ENCODE measurements around the gene GRB10.
"Not testable (repeated sequence)": the region's sequence is repeated elsewhere in the genome, so short reads cannot be mapped to it uniquely, and the experiment has no call there.

GRB10 gene

GRCh38 chr7:50607524-50608125 lies 175.1 kb downstream of the GRB10 start:
- no peak for DNase-seq (ENCODE audit: low read depth)

GRCh38 chr7:50605059-50605458 lies 177.6 kb downstream of the GRB10 start:
- DNase-seq (ENCODE audit: low read depth) = no peak

GRCh38 chr7:50603287-50603686 lies 179.4 kb downstream of the GRB10 start:
- DNase-seq (ENCODE audit: low read depth) = no peak

- no peak for DNase-seq (ENCODE audit: low read depth)
Measured at GRCh38 chr7:50599385-50599784, 183.3 kb downstream of the GRB10 start.

GRCh38 chr7:50598460-50599343 lies 184.0 kb downstream of the GRB10 start:
- DNase-seq (ENCODE audit: low read depth) = no peak

GRCh38 chr7:50596484-50596883 lies 186.2 kb downstream of the GRB10 start:
- no peak for DNase-seq (ENCODE audit: low read depth)

- no peak for DNase-seq (ENCODE audit: low read depth)
Measured at GRCh38 chr7:50595491-50596102, 187.1 kb downstream of the GRB10 start.

GRCh38 chr7:50594734-50595485 lies 187.8 kb downstream of the GRB10 start:
- no peak for DNase-seq (ENCODE audit: low read depth)

- DNase-seq (ENCODE audit: low read depth) = no peak
Measured at GRCh38 chr7:50594136-50594535, 188.6 kb downstream of the GRB10 start.

- no peak for DNase-seq (ENCODE audit: low read depth)
Measured at GRCh38 chr7:50592940-50593339, 189.8 kb downstream of the GRB10 start.

- DNase-seq (ENCODE audit: low read depth) = no peak
Measured at GRCh38 chr7:50591480-50592438, 190.9 kb downstream of the GRB10 start.

GRCh38 chr7:50591098-50591479 lies 191.6 kb downstream of the GRB10 start:
- DNase-seq (ENCODE audit: low read depth) = no peak

GRCh38 chr7:50590535-50590934 lies 192.2 kb downstream of the GRB10 start:
- DNase-seq (ENCODE audit: low read depth) = no peak

- no peak for DNase-seq (ENCODE audit: low read depth)
Measured at GRCh38 chr7:50589364-50589763, 193.3 kb downstream of the GRB10 start.

GRCh38 chr7:50588937-50589336 lies 193.8 kb downstream of the GRB10 start:
- DNase-seq (ENCODE audit: low read depth) = no peak

GRCh38 chr7:50587737-50588136 lies 195.0 kb downstream of the GRB10 start:
- no peak for DNase-seq (ENCODE audit: low read depth)

GRCh38 chr7:50584793-50585408 lies 197.8 kb downstream of the GRB10 start:
- DNase-seq (ENCODE audit: low read depth) = no peak

GRCh38 chr7:50584386-50584785 lies 198.3 kb downstream of the GRB10 start:
- DNase-seq (ENCODE audit: low read depth) = no peak

- not testable (repeated sequence) for DNase-seq (ENCODE audit: low read depth)
Measured at GRCh38 chr7:50583295-50583694, 199.4 kb downstream of the GRB10 start.

- DNase-seq (ENCODE audit: low read depth) = not testable (repeated sequence)
Measured at GRCh38 chr7:50582271-50582670, 200.4 kb downstream of the GRB10 start.

GRCh38 chr7:50580666-50581065 lies 202.0 kb downstream of the GRB10 start:
- DNase-seq (ENCODE audit: low read depth) = not testable (repeated sequence)

Data from T-helper 22 cell (primary cell).